Activated CD4-positive, alpha-beta T cell treated with anti-CD3 and anti-CD28 coated beads, Interleukin-2, amount 10 ng/mL, durations not matched to agents 7 days and 5 days (primary cell): ENCODE data around the gene SF3B3. TPM values are rescaled to one million over a fixed set of nuclear protein-coding genes. Genes with fewer than 3 reads are reported as not detected.
A peak's percentile ranks its signal among the peaks of the same experiment; 100 is the strongest.

ENCODE experiments used
- CTCF ChIA-PET: fragments of 350-600 bp; sonication (Branson Sonifier 250); formaldehyde crosslinking; loops from one replicate; lab custom pipeline; 2021; ENCODE audit warnings: antibody characterized with exemption; lab: Charles Lee
- POLR2A ChIA-PET: fragments of 350-600 bp; sonication (Branson Sonifier 250); formaldehyde crosslinking; loops from one replicate; lab custom pipeline; 2021; ENCODE audit warnings: antibody characterized with exemption; lab: Charles Lee
- DNase-seq: peaks from one replicate; pipeline ENCODE4 v3.0.0-alpha.2; 2020
- H3K27ac Mint-ChIP-seq: one replicate; pipeline ENCODE4 v1.8.0; 2021; ENCODE audit warnings: mild to moderate bottlenecking, moderate library complexity, mixed read lengths
- H3K27me3 Mint-ChIP-seq: one replicate; pipeline ENCODE4 v1.8.0; 2021; ENCODE audit warnings: mixed read lengths
- H3K36me3 Mint-ChIP-seq: one replicate; pipeline ENCODE4 v1.8.0; 2021; ENCODE audit warnings: low read depth, mixed read lengths
- H3K4me1 Mint-ChIP-seq: one replicate; pipeline ENCODE4 v1.8.0; 2021; ENCODE audit warnings: mixed read lengths
- H3K4me3 Mint-ChIP-seq: one replicate; pipeline ENCODE4 v1.8.0; 2021; ENCODE audit warnings: mild to moderate bottlenecking, moderate library complexity, mixed read lengths
- H3K9me3 Mint-ChIP-seq: one replicate; pipeline ENCODE4 v1.8.0; 2021; ENCODE audit warnings: mixed read lengths
- total RNA-seq, 2 experiments: library from RNA; stranded (reverse); gene quantifications; one replicate each; pipeline ENCODE4 v1.2.3, GENCODE V29; 2021

SF3B3 gene
- total RNA-seq, 2 experiments from 2014 or later: 369 to 376 TPM

GRCh38 chr16:70572050-70572925 lies 48.7 kb downstream of the SF3B3 start:
- ChIA-PET POLR2A (no interaction called here), CTCF (interaction anchor here (0.8 to 1.8 kb wide), 3 partner anchors 20 to 33 kb away, joined by 3 to 5 read pairs (median 4); no protein-coding TSS in a partner anchor)
- peaks cover 63% of the 10 kb centered on the region for H3K36me3 Mint-ChIP-seq
- H3K9me3 Mint-ChIP-seq: no peaks in the 10 kb centered on the region
- peak overlapping the region; percentile 48 for H3K27ac Mint-ChIP-seq
- no peak for DNase-seq
- no peak overlapping the region for H3K4me3 Mint-ChIP-seq
- peaks cover 17% of the 10 kb centered on the region for H3K4me1 Mint-ChIP-seq
- no peaks in the 10 kb centered on the region for H3K27me3 Mint-ChIP-seq

- POLR2A ChIA-PET: no interaction called here
- CTCF ChIA-PET: interaction anchor here (0.8 to 3.7 kb wide), 4 partner anchors 9 to 33 kb away, joined by 3 to 14 read pairs (median 4); no protein-coding TSS in a partner anchor
- H3K27ac Mint-ChIP-seq: no peak overlapping the region
- DNase-seq: no peak
- no peak overlapping the region for H3K4me3 Mint-ChIP-seq
- no peaks in the 10 kb centered on the region for H3K9me3 Mint-ChIP-seq
- H3K4me1 Mint-ChIP-seq: peaks cover 17% of the 10 kb centered on the region
- peaks cover 58% of the 10 kb centered on the region for H3K36me3 Mint-ChIP-seq
- H3K27me3 Mint-ChIP-seq: no peaks in the 10 kb centered on the region
These were observed 49.3 kb downstream of the SF3B3 start for GRCh38 chr16:70572926-70573270.

- peaks cover 51% of the 10 kb centered on the region for H3K36me3 Mint-ChIP-seq
- no peaks in the 10 kb centered on the region for H3K27me3 Mint-ChIP-seq
- no peak for DNase-seq
- CTCF ChIA-PET: interaction anchor here (0.8 to 3.7 kb wide), 5 partner anchors 9 to 28 kb away, joined by 3 to 14 read pairs (median 3); no protein-coding TSS in a partner anchor
- POLR2A ChIA-PET: no interaction called here
- H3K27ac Mint-ChIP-seq: no peak overlapping the region
- H3K4me3 Mint-ChIP-seq: no peak overlapping the region
- peaks cover 17% of the 10 kb centered on the region for H3K4me1 Mint-ChIP-seq
- H3K9me3 Mint-ChIP-seq: no peaks in the 10 kb centered on the region
These were observed 50.0 kb downstream of the SF3B3 start for GRCh38 chr16:70573451-70574121.

GRCh38 chr16:70574595-70575271 lies 51.1 kb downstream of the SF3B3 start:
- peaks cover 43% of the 10 kb centered on the region for H3K36me3 Mint-ChIP-seq
- H3K27ac Mint-ChIP-seq: no peak overlapping the region
- H3K4me3 Mint-ChIP-seq: no peak overlapping the region
- POLR2A ChIA-PET: no interaction called here
- DNase-seq: no peak
- H3K9me3 Mint-ChIP-seq: no peaks in the 10 kb centered on the region
- no peaks in the 10 kb centered on the region for H3K27me3 Mint-ChIP-seq
- CTCF ChIA-PET: interaction anchor here (0.6 to 3.7 kb wide), 9 partner anchors 9 to 1616 kb away, joined by 3 to 14 read pairs (median 4); no protein-coding TSS in a partner anchor
- H3K4me1 Mint-ChIP-seq: peaks cover 17% of the 10 kb centered on the region

- peaks cover 40% of the 10 kb centered on the region for H3K36me3 Mint-ChIP-seq
- no peaks in the 10 kb centered on the region for H3K9me3 Mint-ChIP-seq
- H3K4me1 Mint-ChIP-seq: peaks cover 17% of the 10 kb centered on the region
- H3K27me3 Mint-ChIP-seq: no peaks in the 10 kb centered on the region
- POLR2A ChIA-PET: no interaction called here
- no peak overlapping the region for H3K4me3 Mint-ChIP-seq
- no peak for DNase-seq
- CTCF ChIA-PET: interaction anchor here (2.1 to 3.7 kb wide), 2 partner anchors 9 to 11 kb away, joined by 5 to 14 read pairs; no protein-coding TSS in a partner anchor
- no peak overlapping the region for H3K27ac Mint-ChIP-seq
These were observed 51.8 kb downstream of the SF3B3 start for GRCh38 chr16:70575376-70575775.

- no peak overlapping the region for H3K27ac Mint-ChIP-seq
- H3K4me1 Mint-ChIP-seq: peaks cover 9% of the 10 kb centered on the region
- DNase-seq: no peak
- no peaks in the 10 kb centered on the region for H3K9me3 Mint-ChIP-seq
- H3K4me3 Mint-ChIP-seq: no peak overlapping the region
- ChIA-PET CTCF (interaction anchor here (0.6 to 3.7 kb wide), 4 partner anchors 12 to 942 kb away, joined by 3 to 14 read pairs (median 3); no protein-coding TSS in a partner anchor), POLR2A (interaction anchor here (0.6 kb wide), 1 partner anchor 230 kb away, joined by 3 read pairs; the partner anchor contains the start of gene DDX19A)
- H3K36me3 Mint-ChIP-seq: peaks cover 29% of the 10 kb centered on the region
- no peaks in the 10 kb centered on the region for H3K27me3 Mint-ChIP-seq
These were observed 53.0 kb downstream of the SF3B3 start for GRCh38 chr16:70576431-70577255.

- DNase-seq: no peak
- ChIA-PET CTCF (interaction anchor here (0.6 to 1.5 kb wide), 2 partner anchors 24 to 943 kb away, joined by 3 read pairs; no protein-coding TSS in a partner anchor), POLR2A (no interaction called here)
- Mint-ChIP-seq H3K27ac (no peak overlapping the region), H3K36me3 (peaks cover 25% of the 10 kb centered on the region), H3K4me1 (peaks cover 5% of the 10 kb centered on the region), H3K4me3 (no peak overlapping the region), H3K9me3 (no peaks in the 10 kb centered on the region), H3K27me3 (no peaks in the 10 kb centered on the region)
These were observed 53.7 kb downstream of the SF3B3 start for GRCh38 chr16:70577256-70577698.

- Mint-ChIP-seq H3K27me3 (no peaks in the 10 kb centered on the region), H3K4me1 (peaks cover 5% of the 10 kb centered on the region), H3K4me3 (no peak overlapping the region), H3K36me3 (peaks cover 18% of the 10 kb centered on the region), H3K27ac (no peak overlapping the region), H3K9me3 (no peaks in the 10 kb centered on the region)
- ChIA-PET POLR2A (no interaction called here), CTCF (interaction anchor here (0.6 to 2.0 kb wide), 4 partner anchors 10 to 1607 kb away, joined by 3 to 4 read pairs (median 4); no protein-coding TSS in a partner anchor)
- no peak for DNase-seq
These were observed 54.4 kb downstream of the SF3B3 start for GRCh38 chr16:70578035-70578434.

GRCh38 chr16:70579248-70579647 lies 55.6 kb downstream of the SF3B3 start:
- no peaks in the 10 kb centered on the region for H3K9me3 Mint-ChIP-seq
- peaks cover 9% of the 10 kb centered on the region for H3K36me3 Mint-ChIP-seq
- no peak overlapping the region for H3K27ac Mint-ChIP-seq
- H3K27me3 Mint-ChIP-seq: no peaks in the 10 kb centered on the region
- no peak for DNase-seq
- POLR2A ChIA-PET: no interaction called here
- CTCF ChIA-PET: interaction anchor here (1.0 to 2.0 kb wide), 3 partner anchors 11 to 38 kb away, joined by 3 to 4 read pairs (median 3); no protein-coding TSS in a partner anchor
- peaks cover 5% of the 10 kb centered on the region for H3K4me1 Mint-ChIP-seq
- no peak overlapping the region for H3K4me3 Mint-ChIP-seq

- H3K4me1 Mint-ChIP-seq: peaks cover 5% of the 10 kb centered on the region
- H3K9me3 Mint-ChIP-seq: no peaks in the 10 kb centered on the region
- H3K27ac Mint-ChIP-seq: no peak overlapping the region
- no peaks in the 10 kb centered on the region for H3K27me3 Mint-ChIP-seq
- CTCF ChIA-PET: interaction anchor here (1.0 to 2.0 kb wide), 3 partner anchors 11 to 39 kb away, joined by 3 to 4 read pairs (median 3); no protein-coding TSS in a partner anchor
- POLR2A ChIA-PET: no interaction called here
- DNase-seq: no peak
- H3K36me3 Mint-ChIP-seq: peaks cover 3% of the 10 kb centered on the region
- no peak overlapping the region for H3K4me3 Mint-ChIP-seq
These were observed 56.3 kb downstream of the SF3B3 start for GRCh38 chr16:70579648-70580630.
